NCI-H82 (cell line): ENCODE data around the gene GRAMD1B.
"Not testable (repeated sequence)": the region's sequence is repeated elsewhere in the genome, so short reads cannot be mapped to it uniquely, and the experiment has no call there.

Experiments used
- DNase-seq: peaks from one replicate; lab custom pipeline; 2025; lab: John Stamatoyannopoulos, UW

The GRAMD1B gene

DNA sequence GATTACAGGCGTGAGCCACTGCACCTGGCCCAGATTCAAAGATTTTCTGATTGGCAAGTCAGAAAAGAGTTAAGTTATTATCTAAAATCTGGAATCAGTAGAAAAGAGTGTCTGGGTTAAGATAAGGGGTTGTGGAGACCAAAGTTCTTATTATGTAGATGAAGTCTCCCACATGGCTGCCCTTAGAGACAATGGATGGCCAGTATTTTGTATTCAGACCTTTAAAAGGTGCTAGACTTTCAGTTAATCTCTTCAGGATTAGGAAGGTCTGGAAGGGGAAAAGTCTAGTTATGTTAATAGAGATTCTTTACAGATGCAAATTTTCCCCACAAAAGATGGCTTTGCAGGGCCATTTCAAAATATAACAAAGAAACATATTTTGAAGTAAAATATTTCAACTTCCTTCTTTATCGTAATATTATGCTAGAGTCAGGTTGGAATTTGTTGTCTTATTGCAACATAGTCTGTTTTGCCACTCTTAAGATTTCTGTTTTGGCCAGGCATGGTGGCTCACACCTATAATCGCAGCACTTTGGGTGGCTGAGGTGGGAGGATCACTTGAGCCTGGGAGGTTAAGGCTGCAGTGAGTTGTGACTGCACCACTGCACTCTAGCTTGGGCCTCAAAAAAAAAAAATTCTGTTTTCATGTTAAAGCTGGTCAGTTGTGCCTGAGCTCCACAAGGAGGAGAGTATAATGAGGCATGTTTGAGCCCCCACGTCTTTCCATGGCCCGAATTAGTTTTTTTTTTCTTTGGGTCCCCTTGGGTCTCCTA, 14.0 kb downstream of the GRAMD1B start:
- no peak for DNase-seq

DNA sequence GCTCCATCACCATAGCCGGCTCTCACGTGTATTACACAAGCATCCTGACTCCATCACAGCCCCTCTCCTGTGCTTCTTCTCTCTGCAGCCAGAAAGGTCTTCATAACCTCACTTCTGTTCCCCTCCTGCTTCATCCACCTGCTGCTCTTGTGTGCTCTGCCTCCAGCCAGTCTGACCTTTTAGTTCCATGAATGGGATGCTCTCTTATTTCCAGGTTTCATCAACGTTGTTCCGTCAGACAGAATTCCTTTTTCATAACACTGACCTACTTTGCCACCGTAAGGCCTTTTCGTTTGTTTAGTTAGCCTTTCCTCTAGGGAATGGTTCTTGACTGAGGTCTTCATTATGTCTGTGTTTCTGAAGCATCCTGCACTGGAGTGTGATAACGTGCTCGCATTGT, 18.8 kb downstream of the GRAMD1B start:
- no peak for DNase-seq

DNA sequence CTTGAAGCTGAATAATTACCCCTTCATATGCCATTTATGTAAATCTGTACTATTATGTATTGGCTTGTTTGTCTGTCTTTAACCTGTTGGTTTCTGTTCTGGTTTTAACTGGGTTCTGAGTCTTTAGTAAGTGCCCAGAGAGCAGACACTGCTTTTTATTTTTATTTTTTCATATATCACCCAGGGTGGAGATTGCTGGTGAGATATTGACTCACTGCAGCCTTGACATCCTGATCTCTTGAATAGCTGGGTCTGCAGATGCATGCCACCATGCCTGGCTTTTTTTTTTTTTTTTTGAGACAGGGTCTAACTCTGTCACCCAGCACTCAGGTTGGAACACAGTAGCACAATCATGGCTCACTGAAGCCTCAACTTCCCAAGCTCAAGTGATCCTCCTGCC, 19.4 kb downstream of the GRAMD1B start:
- DNase-seq: no peak

DNA sequence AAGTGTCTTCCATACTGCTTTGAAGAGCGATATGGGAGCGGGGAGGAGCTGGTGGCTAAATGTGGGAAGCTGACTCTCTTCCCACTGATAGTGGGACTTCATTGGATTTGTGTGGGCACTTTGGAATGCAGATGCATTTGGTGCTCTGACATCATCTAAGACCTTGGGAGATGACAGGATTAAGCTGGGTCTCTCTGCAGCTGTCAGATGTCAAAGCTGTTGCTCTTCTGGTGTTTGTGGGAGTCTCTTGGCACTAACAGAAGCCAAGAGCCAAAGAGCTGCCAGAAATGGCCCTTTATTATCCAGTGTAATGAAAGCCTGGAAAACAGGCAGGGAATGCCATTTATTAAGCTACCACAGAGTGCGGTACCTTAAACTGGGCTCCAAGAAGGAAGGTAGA, 20.6 kb downstream of the GRAMD1B start:
- peak; percentile 89 for DNase-seq

DNA sequence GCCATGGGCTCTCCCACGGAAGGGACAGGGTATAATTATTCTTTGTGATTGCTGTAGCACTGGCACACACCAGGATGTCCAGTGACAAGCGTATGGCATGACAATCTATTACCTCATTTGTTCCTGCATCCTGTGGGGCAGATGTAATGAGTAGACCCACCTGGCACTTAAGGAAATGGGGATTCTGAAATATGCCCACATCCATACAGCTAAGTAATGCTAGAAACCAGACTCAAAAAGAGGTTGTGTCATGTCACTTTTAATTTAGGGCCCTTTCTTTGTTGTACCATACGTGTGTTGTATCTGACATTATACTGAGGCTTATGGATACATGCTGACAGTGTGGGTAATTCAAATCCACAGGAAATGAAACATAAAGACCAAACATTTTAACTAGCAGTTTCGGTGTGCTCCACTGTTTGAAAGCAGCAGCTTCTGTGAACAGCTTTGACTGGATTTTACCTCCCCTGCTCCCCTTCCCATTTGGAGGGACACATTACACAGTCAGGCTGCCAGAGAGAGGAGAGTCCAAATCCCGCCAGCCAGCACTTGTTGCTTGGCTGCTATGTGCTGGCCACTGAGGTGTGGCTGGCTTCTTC, 21.2 kb downstream of the GRAMD1B start:
- no peak for DNase-seq

DNA sequence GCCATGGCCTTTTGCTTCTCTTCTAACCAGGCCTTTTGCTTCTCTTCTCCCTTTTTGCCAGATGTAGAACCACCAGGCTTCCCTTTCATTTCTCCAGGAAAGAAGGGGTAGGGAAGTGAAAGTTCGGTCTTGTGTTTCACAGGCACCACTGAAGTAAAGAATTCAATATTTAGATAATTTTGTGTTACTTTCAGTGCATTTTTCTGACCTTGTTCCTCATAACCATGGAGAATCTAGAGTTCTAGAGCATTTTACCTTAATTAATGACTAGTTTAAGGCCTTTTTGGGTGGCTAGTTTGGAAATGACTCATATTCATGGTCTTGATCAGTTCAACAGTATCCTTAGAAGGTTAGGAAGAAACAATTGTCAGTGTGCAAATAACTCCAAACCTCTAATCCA, 22.7 kb downstream of the GRAMD1B start:
- no peak for DNase-seq

DNA sequence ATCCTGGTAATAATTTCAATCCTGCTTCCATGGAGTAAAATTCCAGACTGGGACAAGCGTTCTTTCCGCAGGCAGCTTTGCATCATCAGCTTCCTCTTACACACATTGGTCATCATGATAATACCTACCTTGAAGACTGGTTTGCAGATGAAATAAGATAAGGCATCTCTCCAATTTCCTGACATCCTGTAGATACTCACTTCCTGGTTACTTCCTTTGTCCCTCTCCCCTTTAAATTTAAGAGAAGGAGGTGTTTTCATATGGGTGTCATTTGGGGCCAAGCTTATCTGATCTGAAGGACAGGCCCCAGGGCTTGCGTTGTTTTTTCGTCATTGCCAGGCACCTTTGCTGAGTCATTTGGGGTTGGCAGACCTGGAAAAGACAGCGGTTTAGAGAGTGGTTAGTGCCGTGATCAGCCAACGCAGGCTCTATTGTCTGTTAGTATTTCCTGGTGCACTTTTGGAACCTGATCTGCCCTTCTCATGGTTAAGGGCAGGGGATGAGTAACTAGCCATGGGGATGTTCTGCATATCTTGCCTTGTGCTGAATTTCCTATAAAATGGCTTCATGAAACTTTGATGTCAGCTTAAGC, 24.1 kb downstream of the GRAMD1B start:
- no peak for DNase-seq

DNA sequence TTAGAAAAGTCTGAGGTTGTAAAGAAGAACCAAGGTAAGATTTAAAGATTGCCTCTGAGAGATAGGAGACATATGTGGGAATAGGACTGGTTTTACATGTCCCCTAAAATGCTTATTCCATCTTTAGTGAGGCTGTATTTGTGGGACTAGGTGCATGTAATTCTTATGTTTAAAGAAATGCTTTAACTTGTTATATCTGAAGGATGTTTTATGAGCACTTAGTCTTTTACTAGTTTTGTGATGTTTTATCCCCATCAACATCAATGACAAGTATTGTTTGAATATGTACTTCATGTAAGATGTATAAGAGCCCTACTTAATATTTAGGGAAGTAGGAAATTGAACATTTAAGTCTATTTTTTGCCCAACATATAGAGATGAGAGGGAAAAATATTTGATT, 24.7 kb downstream of the GRAMD1B start:
- DNase-seq: no peak

DNA sequence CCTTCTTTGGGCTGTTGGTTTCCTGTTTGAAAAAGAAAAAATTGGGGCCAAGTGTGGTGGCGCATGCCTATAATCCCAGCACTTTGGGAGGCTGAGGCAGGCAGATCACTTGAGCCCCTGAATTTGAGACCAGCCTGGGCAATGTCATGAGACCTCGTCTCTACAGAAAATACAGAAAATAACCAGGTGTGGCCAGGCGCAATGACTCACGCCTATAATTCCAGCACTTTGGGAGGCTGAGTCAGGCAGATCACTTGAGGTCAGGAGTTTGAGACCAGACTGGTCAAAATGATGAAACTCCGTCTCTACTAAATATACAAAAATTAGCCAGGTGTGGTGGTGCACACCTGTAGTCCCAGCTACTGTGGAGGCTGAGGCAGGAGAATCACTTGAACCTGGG, 26.4 kb downstream of the GRAMD1B start:
- not testable (repeated sequence) for DNase-seq

DNA sequence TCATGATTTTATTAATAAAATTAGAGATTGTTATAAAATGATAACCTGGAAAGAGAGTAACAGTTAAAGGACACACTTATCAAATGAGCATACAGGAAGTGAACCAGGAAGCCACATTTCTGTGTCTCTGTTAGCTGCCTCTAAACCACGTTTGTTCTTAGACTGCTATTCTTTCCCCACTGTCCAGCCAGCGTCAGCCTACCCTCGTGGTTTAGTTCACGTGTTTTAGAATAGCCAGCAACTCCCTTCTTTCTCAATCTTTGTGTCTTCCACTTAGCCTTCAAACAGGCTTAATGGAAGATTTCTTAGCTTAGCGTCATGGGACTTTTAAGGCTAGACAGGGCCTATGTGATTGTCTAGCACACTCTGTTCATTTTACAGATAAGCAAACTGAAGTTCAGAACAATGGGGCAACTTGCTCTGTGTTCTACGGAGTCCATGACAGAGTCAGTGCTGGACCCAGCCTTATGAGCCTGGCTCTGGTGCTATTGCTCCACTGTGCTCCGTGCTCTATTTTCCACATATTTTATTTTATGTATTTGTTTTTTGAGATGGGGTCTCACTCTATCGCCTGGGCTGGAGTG, 27.2 kb downstream of the GRAMD1B start:
- DNase-seq: no peak

DNA sequence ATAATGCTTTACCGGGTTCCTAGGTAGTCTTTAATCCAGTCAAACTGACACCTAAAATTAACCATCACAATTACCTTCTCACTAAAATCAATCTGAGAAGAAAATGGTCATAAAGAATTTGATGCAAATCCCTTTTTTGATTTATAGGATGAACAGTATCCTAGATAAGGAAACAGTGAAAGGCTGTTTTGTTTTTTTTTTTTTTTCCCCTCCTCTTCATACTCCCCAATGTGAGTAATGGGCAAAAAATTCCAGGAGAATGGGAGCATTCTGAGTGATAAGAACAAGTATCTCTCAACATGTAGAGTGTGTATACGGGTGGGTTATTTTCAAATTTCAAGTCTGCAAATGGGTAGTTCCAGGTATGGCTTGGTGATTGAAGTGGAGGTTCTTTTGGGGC, 28.4 kb downstream of the GRAMD1B start:
- no peak for DNase-seq

DNA sequence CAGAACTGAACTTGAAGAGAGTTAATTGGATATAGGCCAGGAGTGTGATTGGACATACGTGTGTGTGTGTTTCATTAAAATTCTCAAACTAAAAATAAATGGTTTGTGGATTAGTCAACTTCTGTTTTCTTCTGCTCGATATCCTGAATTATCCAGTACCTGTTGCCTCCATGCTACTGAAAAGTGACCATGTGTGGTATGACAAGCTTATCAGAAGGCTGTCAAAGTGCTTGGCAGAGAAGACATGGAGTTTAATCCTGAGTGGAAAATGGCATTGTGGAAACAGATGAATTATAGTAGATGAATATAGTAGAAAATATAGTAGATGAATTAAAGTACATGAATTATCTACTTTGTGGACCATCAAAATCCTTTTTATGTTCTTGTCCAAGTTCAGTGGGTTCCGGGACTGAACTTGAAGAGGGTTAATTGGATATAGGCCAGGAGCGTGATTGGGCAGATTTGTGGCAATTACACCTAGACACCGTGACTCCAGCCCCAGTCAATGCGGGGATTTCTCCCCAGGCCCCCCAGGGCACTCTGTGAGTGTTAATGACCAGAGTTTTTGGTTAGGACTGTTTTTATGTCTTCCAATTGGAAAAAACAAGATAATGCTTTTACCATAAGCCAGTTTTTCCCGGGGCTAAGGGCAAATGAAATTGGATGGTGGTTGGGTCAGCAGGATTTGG, 30.1 kb downstream of the GRAMD1B start:
- no peak for DNase-seq

DNA sequence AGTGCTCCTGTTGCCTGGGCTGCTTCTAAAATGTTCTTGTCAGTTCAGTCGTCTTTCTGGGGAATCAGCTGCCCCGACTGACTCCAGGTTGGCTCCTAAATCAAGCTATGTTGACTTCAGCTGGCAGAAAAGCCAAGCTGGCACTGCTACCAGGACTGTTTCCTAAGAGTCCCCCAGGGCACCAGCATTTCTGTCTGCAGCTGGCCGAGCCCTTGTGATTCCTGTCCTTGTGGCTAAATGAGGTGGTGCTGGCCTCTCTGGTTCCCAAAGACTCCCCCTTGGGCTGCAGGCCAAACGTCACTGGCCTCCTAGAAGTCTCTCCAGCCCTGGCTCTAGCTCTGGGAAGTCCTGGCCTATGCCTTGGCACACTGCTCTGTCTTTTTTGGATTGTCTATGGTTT, 31.1 kb downstream of the GRAMD1B start:
- DNase-seq: no peak

DNA sequence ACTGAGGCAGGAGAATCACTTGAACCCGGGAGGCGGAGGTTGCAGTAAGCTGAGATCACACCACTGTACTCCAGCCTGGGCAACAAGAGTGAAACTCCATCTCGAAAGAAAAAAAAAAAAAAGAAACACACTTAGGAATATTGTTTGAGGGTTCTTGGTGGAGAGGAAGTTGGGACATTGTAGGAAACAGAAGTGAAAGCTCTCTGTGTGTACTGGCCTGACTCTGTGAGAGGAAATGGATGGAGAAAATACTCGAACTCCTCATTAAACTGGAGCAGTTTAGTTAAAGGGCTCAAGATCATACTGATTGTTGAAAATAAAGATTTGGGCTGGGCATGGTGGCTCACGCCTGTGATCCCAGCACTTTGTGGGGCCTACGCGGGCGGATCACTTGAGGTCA, 35.6 kb downstream of the GRAMD1B start:
- DNase-seq: not testable (repeated sequence)

DNA sequence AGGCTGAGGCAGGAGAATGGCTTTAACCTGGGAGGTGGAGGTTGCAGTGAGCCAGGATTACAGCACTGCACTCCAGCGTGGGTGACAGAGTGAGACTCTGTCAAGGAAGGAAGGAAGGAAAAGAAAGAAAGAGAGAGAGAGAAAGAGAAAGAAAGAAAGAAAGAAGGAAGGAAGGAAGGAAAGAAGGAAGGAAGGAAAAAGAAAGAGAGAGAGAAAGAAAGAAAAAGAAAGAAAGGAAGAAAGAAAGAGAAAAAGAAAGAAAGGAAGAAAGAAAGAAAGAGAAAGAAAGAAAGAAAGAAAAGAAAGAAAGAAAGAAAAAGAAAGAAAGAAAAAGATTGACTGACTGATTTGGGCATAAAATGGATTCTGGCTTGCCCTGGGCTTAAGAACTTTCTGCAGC, 36.1 kb downstream of the GRAMD1B start:
- not testable (repeated sequence) for DNase-seq

DNA sequence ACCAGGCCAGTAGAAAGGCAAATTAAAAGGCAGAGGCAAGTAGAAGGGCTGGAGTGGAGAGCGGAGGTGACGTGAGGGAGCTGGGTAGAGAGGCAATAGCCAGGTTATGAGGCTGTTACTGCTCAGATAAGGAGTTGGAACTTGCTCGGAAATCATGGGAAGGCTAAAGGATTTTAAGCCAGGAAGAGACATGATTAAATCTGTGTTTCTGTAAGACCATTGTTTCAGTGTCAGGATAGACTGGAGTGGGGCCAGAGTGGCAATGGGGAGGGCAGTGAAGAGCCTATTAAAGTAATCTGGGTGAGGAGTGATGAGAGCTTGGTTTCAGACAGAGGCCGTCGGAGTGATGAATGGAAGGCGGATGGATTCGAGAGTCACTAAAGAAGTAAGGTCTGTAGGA, 39.0 kb downstream of the GRAMD1B start:
- DNase-seq: peak; percentile 29

DNA sequence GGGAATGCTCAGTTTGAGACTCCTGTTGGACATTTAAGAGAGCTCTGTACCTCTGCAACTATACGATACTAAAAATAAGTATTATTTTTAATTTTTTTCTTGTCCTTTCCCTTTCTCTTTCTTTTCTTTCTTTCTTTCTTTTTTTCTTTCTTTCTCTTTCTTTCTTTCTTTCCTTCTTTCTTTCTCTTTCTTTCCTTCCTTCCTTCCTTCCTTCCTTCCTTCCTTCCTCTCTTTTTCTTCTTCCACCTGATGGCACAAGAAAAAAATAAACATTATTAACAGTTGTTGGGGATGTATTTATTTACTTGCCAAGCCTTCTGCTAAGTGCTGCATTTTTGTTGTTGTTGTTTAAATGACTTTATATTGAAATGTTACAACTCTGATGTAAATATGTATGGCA, 39.5 kb downstream of the GRAMD1B start:
- DNase-seq: no peak

DNA sequence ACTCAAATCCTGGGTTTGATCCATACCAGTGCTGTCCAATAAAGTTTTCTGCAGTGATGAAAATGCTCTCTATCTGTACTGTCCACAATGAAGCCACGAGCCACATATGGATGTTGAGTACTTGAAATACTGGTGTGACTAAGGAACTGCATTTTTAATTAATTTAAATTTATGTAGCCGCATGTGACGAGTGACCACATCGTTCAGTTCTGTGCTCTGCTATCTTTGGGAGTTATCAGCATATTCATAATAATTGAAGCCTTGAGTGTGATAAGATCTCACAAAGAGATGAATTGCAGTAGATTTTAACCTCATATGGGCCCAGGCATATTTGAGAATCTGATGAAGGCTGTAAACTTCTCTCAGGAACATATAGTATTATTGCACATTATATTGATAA, 40.8 kb downstream of the GRAMD1B start:
- DNase-seq: no peak

DNA sequence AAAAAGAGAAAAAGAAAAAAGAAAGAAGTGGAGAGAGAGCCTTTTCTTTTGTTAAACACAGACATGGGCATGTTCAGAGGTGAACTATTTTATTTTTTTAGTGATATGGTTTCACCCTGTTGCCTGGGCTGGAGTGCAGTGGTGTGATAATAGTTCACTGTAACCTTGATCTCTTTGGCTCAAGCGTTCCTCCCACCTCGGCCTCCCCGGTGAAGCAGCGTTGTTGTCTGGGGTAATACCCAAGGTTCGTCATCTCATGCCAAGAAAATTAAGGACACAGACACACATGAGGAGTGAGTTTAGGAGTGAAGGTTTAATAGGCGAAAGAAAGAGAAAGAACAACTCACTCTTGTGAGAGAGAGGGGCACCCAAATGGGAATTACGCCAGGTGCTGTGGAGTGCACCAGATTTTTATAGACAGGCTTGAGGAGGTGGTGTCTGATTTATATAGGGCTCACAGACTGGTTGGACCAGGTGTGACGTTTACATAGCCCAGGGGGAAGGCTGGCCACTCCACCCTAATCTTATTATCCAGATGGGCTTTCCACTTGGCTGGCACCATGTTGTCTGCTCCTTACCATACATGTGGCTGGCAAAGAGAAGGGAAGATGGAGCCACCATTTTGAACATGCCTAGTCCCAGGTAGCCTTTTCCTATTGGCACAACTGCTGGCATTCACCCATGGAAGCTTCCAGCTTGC, 42.3 kb downstream of the GRAMD1B start:
- peak; percentile 62 for DNase-seq

DNA sequence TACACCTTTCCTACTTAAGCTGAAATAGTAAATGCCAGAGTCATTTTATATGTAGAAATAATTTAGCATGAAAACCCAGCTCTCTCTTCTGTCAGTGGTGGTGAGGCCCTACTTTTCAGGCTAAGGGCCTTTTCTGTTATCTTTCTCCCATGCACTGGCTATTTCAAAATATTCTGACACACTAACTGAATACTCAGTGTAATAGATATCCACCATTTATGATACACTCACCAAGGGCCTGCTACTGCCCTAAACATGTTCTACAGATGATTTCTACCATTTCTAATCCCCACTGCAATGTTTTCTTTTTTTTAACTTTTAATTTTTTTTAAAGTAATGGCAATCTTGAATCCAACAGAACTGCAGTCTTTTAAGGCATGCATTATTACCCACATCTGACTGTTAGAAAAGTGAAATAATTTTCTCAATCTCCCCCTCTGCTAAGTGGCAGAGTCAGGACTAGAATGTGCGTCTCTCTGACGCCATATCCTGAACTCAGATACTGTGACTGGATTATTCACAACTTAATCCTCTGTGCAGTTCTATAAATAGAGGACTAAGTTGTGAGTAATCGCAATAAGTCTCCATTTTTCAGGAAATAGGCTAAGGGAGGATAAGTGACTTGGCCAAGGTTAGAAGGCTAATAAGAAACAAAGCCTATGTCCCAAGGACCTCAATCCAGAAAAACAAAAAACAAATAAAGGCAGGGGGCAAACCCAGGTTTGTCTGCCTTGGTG, 44.0 kb downstream of the GRAMD1B start:
- peak; percentile 47 for DNase-seq

DNA sequence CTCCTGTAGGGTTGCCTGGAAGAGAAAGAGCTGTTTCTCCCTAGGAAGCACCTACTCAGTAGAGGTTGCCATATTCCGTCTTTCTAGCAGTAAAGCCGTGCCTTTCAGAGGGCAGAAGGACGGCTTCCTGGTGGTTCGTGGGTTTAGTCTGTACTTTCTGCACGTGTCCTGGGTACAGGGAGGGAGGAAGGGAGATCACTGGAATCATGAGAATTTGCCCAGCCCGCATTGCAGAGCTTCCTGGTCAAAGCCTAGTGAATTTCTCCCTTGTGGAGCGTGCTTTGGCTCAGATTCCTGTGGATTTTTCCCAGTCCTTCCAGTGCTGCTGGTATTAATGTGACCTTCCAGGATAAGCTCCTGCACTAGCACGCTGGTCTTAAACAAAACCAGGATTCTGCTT, 44.9 kb downstream of the GRAMD1B start:
- DNase-seq: peak; percentile 20
